MCF 10A (cell line): Measurements from ENCODE around the gene B4GALT3. TPM values are rescaled to one million over a fixed set of nuclear protein-coding genes. Genes with fewer than 3 reads are reported as not detected.

Experiments used
- BruUV-seq: library from RNA; stranded (reverse); fragments of 400-500 nt; replicated peaks from 2 replicates; lab custom pipeline; 2021; lab: Mats Ljungman, UMichigan
- CTCF ChIA-PET: fragments of 300-600 bp; sonication (Branson Sonifier 250); formaldehyde crosslinking; extraction: SDS; loops from one replicate; lab custom pipeline; 2021; ENCODE audit warnings: antibody characterized with exemption, inconsistent platforms; lab: Yijun Ruan, JAX
- POLR2A ChIA-PET: fragments of 300-600, 350-650 bp; sonication (Branson Sonifier 250); formaldehyde crosslinking; extraction: SDS; loops from one replicate; lab custom pipeline; 2020; ENCODE audit warnings: antibody characterized with exemption, inconsistent platforms; lab: Yijun Ruan, JAX
- DNase-seq: peaks from one replicate; pipeline ENCODE4 v3.0.0-alpha.2; 2018; ENCODE audit not compliant: unreplicated experiment
- H3K27ac Mint-ChIP-seq: one replicate; pipeline ENCODE4 v1.8.0; 2022; ENCODE audit warnings: mild to moderate bottlenecking, low read depth, mixed read lengths; ENCODE audit not compliant: unreplicated experiment
- H3K27me3 Mint-ChIP-seq: one replicate; pipeline ENCODE4 v1.8.0; 2022; ENCODE audit warnings: mixed read lengths; ENCODE audit not compliant: insufficient read depth, unreplicated experiment
- H3K36me3 Mint-ChIP-seq: one replicate; pipeline ENCODE4 v1.8.0; 2022; ENCODE audit warnings: mild to moderate bottlenecking, moderate library complexity, mixed read lengths; ENCODE audit not compliant: insufficient read depth, unreplicated experiment
- H3K4me1 Mint-ChIP-seq: one replicate; pipeline ENCODE4 v1.8.0; 2022; ENCODE audit warnings: mixed read lengths; ENCODE audit not compliant: insufficient read depth, unreplicated experiment
- H3K4me3 Mint-ChIP-seq: one replicate; pipeline ENCODE4 v1.8.0; 2022; ENCODE audit warnings: mild to moderate bottlenecking, moderate library complexity, mixed read lengths; ENCODE audit not compliant: unreplicated experiment
- H3K9me3 Mint-ChIP-seq: one replicate; pipeline ENCODE4 v1.8.0; 2022; ENCODE audit warnings: mixed read lengths; ENCODE audit not compliant: unreplicated experiment
- intact Hi-C: fragments of 100-400 bp; cut with micrococcal nuclease; formaldehyde crosslinking; loops from 2 replicates; pipeline ENCODE4 v1.14.1; 2022
- total RNA-seq: library from RNA; stranded (reverse); gene quantifications from 2 replicates; pipeline ENCODE4 v1.2.3, GENCODE V29; 2022
- TF ChIP-seq, protein P1 (sequence below): fragments of 200-600 bp; IDR thresholded peaks from one replicate; pipeline ENCODE4 v1.8.0; 2022; ENCODE audit warnings: antibody characterized with exemption, mild to moderate bottlenecking; ENCODE audit not compliant: unreplicated experiment

B4GALT3 gene
- total RNA-seq, 1 experiment from 2014 or later, result 51.7 TPM

DNA sequence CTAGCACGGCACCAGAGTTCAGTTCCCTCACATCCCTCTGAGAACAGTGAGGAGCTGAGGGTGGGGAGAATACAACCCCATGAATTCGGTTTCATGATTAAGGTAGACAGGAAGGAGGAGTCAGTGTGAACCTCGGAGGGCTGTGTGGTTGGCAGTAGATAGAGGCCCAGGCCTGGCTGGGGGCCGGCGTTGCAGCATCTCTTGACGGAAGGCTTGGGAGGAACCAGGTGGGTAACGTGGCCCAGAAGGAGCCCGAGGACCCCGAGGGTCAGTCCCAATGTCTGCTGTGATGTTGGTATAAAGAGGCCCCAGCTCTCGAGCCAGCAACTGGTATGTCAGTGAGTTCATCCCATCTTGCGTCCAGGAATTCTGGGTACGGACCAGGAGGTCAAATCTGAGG lies 5.6 kb downstream of the B4GALT3 start:
- H3K4me3 Mint-ChIP-seq, result no peak overlapping the region
- DNase-seq, result no peak
- H3K9me3 Mint-ChIP-seq, result no peaks in the 10 kb centered on the region
- no TSS peak for BruUV-seq
- ChIA-PET CTCF (interaction anchor here (0.8 to 3.9 kb wide), 6 partner anchors 8 to 210 kb away, joined by 3 to 25 read pairs (median 7); partner anchors contain the start of gene TOMM40L), POLR2A (interaction anchor here (0.8 to 3.3 kb wide), 3 partner anchors 11 to 142 kb away, joined by 3 to 14 read pairs (median 8); partner anchors contain the start of genes NDUFS2 and SDHC)
- intact Hi-C loops, result no loop called here
- no peak overlapping the region for H3K27ac Mint-ChIP-seq
- H3K27me3 Mint-ChIP-seq, result no peaks in the 10 kb centered on the region
- peaks cover 45% of the 10 kb centered on the region for H3K4me1 Mint-ChIP-seq
- TF ChIP-seq, protein P1, sequence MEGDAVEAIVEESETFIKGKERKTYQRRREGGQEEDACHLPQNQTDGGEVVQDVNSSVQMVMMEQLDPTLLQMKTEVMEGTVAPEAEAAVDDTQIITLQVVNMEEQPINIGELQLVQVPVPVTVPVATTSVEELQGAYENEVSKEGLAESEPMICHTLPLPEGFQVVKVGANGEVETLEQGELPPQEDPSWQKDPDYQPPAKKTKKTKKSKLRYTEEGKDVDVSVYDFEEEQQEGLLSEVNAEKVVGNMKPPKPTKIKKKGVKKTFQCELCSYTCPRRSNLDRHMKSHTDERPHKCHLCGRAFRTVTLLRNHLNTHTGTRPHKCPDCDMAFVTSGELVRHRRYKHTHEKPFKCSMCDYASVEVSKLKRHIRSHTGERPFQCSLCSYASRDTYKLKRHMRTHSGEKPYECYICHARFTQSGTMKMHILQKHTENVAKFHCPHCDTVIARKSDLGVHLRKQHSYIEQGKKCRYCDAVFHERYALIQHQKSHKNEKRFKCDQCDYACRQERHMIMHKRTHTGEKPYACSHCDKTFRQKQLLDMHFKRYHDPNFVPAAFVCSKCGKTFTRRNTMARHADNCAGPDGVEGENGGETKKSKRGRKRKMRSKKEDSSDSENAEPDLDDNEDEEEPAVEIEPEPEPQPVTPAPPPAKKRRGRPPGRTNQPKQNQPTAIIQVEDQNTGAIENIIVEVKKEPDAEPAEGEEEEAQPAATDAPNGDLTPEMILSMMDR, result no peak
- peaks cover 69% of the 10 kb centered on the region for H3K36me3 Mint-ChIP-seq

DNA sequence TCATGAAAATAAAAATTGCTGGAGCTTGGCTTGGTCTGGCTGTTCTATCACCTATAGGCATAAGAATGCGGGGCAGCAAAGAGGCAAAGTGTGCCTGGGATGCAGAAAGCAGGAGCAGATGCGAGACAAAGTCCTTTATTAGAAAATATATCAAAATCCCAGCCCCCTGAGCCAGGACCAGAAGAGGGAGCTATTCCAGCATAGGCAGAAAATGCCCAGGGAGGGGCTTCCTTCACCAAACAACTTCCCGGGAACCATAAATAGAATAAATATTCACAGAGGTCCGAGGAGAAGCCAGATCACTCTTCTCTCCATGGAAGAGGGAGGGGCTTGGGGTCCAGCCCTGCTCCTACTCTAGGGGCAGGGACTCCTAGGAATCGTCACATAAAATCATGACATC lies 6.1 kb downstream of the B4GALT3 start:
- peaks cover 69% of the 10 kb centered on the region for H3K36me3 Mint-ChIP-seq
- intact Hi-C loops, result no loop called here
- BruUV-seq, result no TSS peak
- TF ChIP-seq, protein P1, result no peak
- no peak overlapping the region for H3K4me3 Mint-ChIP-seq
- no peak for DNase-seq
- peaks cover 43% of the 10 kb centered on the region for H3K4me1 Mint-ChIP-seq
- no peak overlapping the region for H3K27ac Mint-ChIP-seq
- ChIA-PET CTCF (interaction anchor here (0.6 to 3.9 kb wide), 9 partner anchors 9 to 887 kb away, joined by 3 to 25 read pairs (median 6); partner anchors contain the start of gene TOMM40L), POLR2A (interaction anchor here (2.6 to 3.3 kb wide), 2 partner anchors 11 to 31 kb away, joined by 8 to 14 read pairs; partner anchors contain the start of gene NDUFS2)
- no peaks in the 10 kb centered on the region for H3K9me3 Mint-ChIP-seq
- H3K27me3 Mint-ChIP-seq, result no peaks in the 10 kb centered on the region

DNA sequence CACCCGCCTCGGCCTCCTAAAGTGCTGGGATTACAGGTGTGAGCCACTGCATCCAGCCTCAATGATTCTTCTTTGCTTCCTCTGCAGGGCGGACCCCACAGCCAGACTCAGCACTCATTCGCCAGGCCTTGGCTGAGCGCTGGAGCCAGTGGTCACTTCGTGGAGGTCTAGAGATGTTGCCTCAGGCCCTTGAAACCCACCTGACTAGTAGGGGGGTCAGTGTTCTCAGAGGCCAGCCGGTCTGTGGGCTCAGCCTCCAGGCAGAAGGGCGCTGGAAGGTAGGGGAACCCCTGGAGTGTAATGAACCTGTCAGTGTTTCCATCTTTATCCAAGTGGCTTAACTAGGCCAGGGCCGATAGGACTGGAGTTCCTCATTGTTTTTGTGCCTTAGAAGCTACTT lies 8.4 kb downstream of the B4GALT3 start:
- H3K4me3 Mint-ChIP-seq, result peak overlapping the region; percentile 98
- no peak for DNase-seq
- peaks cover 45% of the 10 kb centered on the region for H3K4me1 Mint-ChIP-seq
- H3K9me3 Mint-ChIP-seq, result no peaks in the 10 kb centered on the region
- peaks cover 77% of the 10 kb centered on the region for H3K36me3 Mint-ChIP-seq
- no TSS peak for BruUV-seq
- ChIA-PET CTCF (interaction anchor here (0.6 to 4.9 kb wide), 12 partner anchors 8 to 339 kb away, joined by 3 to 33 read pairs (median 3); partner anchors contain the start of genes B4GALT3 and NDUFS2), POLR2A (interaction anchor here (1.3 to 5.5 kb wide), 6 partner anchors 7 to 148 kb away, joined by 3 to 101 read pairs (median 14); partner anchors contain the start of genes B4GALT3, F11R, NIT1 and PFDN2)
- H3K27ac Mint-ChIP-seq, result peak overlapping the region; percentile 100
- intact Hi-C loops, result no loop called here
- H3K27me3 Mint-ChIP-seq, result no peaks in the 10 kb centered on the region
- TF ChIP-seq, protein P1, result no peak

DNA sequence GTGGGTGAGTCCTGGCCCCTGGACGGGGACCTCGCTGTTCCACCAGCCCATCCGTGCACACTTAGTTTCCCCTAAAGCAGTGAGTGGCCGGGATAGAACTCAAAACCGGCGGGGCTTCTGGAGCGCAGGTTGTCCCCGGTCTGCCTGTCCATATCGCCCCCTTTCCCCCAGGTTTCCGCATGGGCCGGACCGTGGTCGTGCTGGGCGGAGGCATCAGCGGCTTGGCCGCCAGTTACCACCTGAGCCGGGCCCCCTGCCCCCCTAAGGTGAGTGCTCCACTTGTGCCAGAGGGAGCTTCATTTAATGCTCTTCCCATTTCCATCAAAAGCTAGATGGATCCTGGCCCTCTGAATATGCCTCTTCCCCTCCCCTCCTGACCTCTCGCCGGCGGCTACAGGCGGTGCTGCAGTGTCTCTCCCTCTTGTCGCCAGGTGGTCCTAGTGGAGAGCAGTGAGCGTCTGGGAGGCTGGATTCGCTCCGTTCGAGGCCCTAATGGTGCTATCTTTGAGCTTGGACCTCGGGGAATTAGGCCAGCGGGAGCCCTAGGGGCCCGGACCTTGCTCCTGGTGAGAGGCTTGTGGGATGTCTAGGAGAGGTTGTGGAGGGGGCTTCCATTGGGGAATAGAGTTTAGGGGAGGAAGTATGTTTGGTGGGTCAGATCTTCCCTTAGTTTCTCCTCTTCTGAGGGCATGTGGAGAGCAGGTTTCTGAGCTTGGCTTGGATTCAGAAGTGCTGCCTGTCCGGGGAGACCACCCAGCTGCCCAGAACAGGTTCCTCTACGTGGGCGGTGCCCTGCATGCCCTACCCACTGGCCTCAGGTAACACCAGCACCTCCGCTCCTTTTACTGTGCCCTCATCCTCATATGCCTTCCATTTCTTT lies 10.4 kb downstream of the B4GALT3 start:
- H3K36me3 Mint-ChIP-seq, result peaks cover 73% of the 10 kb centered on the region
- intact Hi-C loops, result loop anchor here (1.0 to 2.0 kb wide), 3 partner anchors 10 to 48 kb away; partner anchors contain the start of genes B4GALT3, NDUFS2, NIT1 and PFDN2
- TF ChIP-seq, protein P1, result no peak
- peak overlapping the region; percentile 100 for H3K27ac Mint-ChIP-seq
- ChIA-PET CTCF (interaction anchor here (0.6 to 4.9 kb wide), 28 partner anchors 10 to 1252 kb away, joined by 3 to 56 read pairs (median 4); partner anchors contain the start of genes ADAMTS4, APOA2, B4GALT3 and NDUFS2), POLR2A (interaction anchor here (0.6 to 5.5 kb wide), 20 partner anchors 9 to 233 kb away, joined by 3 to 101 read pairs (median 6); partner anchors contain the start of genes B4GALT3, DEDD, F11R and NDUFS2)
- H3K9me3 Mint-ChIP-seq, result no peaks in the 10 kb centered on the region
- DNase-seq, result peak; percentile 33
- H3K4me1 Mint-ChIP-seq, result peaks cover 43% of the 10 kb centered on the region
- peak overlapping the region; percentile 98 for H3K4me3 Mint-ChIP-seq
- H3K27me3 Mint-ChIP-seq, result no peaks in the 10 kb centered on the region
- TSS peak; percentile 37 for BruUV-seq
